Activated B cell treated with CpG ODN at 0.5 μM for 24 hours (primary cell): ENCODE results near the gene CACHD1. TPM values are rescaled to one million over a fixed set of nuclear protein-coding genes. Genes with fewer than 3 reads are reported as not detected.

Experiments
- ATAC-seq: fragments of 200-7000 bp; cut with Tn5 transposase; one replicate; pipeline ENCODE4 v1.10.0; 2021; ENCODE audit warnings: low read depth, mild to moderate bottlenecking, moderate library complexity
- CTCF ChIA-PET: fragments of 350-600 bp; sonication (Branson Sonifier 250); formaldehyde crosslinking; loops from one replicate; lab custom pipeline; 2021; ENCODE audit warnings: antibody characterized with exemption; lab: Charles Lee
- POLR2A ChIA-PET: fragments of 350-600 bp; sonication (Branson Sonifier 250); formaldehyde crosslinking; loops from one replicate; lab custom pipeline; 2021; ENCODE audit warnings: antibody characterized with exemption; lab: Charles Lee
- DNase-seq: peaks from one replicate; pipeline ENCODE4 v3.0.0; 2022
- H3K27ac Mint-ChIP-seq: one replicate; pipeline ENCODE4 v1.8.0; 2020; ENCODE audit warnings: mixed read lengths
- H3K27me3 Mint-ChIP-seq: one replicate; pipeline ENCODE4 v1.8.0; 2021; ENCODE audit warnings: mixed read lengths
- H3K36me3 Mint-ChIP-seq: one replicate; pipeline ENCODE4 v1.8.0; 2021; ENCODE audit warnings: low read depth, mixed read lengths
- H3K4me1 Mint-ChIP-seq: one replicate; pipeline ENCODE4 v1.8.0; 2021; ENCODE audit warnings: mixed read lengths
- H3K4me3 Mint-ChIP-seq: one replicate; pipeline ENCODE4 v1.8.0; 2020; ENCODE audit warnings: mild to moderate bottlenecking, mixed read lengths
- H3K9me3 Mint-ChIP-seq: one replicate; pipeline ENCODE4 v1.8.0; 2020; ENCODE audit warnings: mixed read lengths
- CTCF ChIP-seq: fragments of 200-600 bp; IDR thresholded peaks from one replicate; pipeline ENCODE4 v1.8.0; 2022; ENCODE audit warnings: antibody characterized with exemption, mild to moderate bottlenecking
- intact Hi-C: fragments of 100-400 bp; cut with micrococcal nuclease; formaldehyde crosslinking; loops from one replicate; pipeline ENCODE4 v1.15.1; 2024
- total RNA-seq: library from RNA; stranded (reverse); gene quantifications from 2 replicates; pipeline ENCODE4 v1.2.3, GENCODE V29; 2022

CACHD1 gene
- total RNA-seq, 1 donor from 2014 or later, result 0.22 TPM

GRCh38 chr1:64624218-64624713, 154.3 kb downstream of the CACHD1 start:
- ATAC-seq, result no peak
- H3K27ac Mint-ChIP-seq, result no peak overlapping the region
- intact Hi-C loops, result no loop called here
- H3K4me1 Mint-ChIP-seq, result peaks cover under 1% of the 10 kb centered on the region
- H3K9me3 Mint-ChIP-seq, result no peaks in the 10 kb centered on the region
- POLR2A ChIA-PET, result no interaction called here
- CTCF ChIA-PET, result no interaction called here
- DNase-seq, result no peak
- TF ChIP-seq CTCF, result no peak
- H3K27me3 Mint-ChIP-seq, result peaks cover 4% of the 10 kb centered on the region
- H3K36me3 Mint-ChIP-seq, result no peaks in the 10 kb centered on the region
- no peak overlapping the region for H3K4me3 Mint-ChIP-seq

GRCh38 chr1:64624808-64625207, 154.9 kb downstream of the CACHD1 start:
- DNase-seq, result no peak
- no peak for TF ChIP-seq CTCF
- H3K4me1 Mint-ChIP-seq, result peaks cover 5% of the 10 kb centered on the region
- no peaks in the 10 kb centered on the region for H3K9me3 Mint-ChIP-seq
- ATAC-seq, result no peak
- CTCF ChIA-PET, result no interaction called here
- POLR2A ChIA-PET, result no interaction called here
- H3K4me3 Mint-ChIP-seq, result no peak overlapping the region
- no peaks in the 10 kb centered on the region for H3K36me3 Mint-ChIP-seq
- no peak overlapping the region for H3K27ac Mint-ChIP-seq
- intact Hi-C loops, result no loop called here
- H3K27me3 Mint-ChIP-seq, result peaks cover 4% of the 10 kb centered on the region

GRCh38 chr1:64630611-64631010, 160.7 kb downstream of the CACHD1 start:
- no peak for TF ChIP-seq CTCF
- intact Hi-C loops, result no loop called here
- ATAC-seq (no peak), DNase-seq (no peak)
- Mint-ChIP-seq H3K4me3 (no peak overlapping the region), H3K9me3 (no peaks in the 10 kb centered on the region), H3K27me3 (peaks cover 10% of the 10 kb centered on the region), H3K27ac (no peak overlapping the region), H3K4me1 (peaks cover 17% of the 10 kb centered on the region), H3K36me3 (no peaks in the 10 kb centered on the region)
- CTCF ChIA-PET, result no interaction called here
- POLR2A ChIA-PET, result no interaction called here

GRCh38 chr1:64631346-64632034, 161.6 kb downstream of the CACHD1 start:
- DNase-seq (no peak), ATAC-seq (no peak)
- intact Hi-C loops, result no loop called here
- no peak for TF ChIP-seq CTCF
- ChIA-PET CTCF (no interaction called here), POLR2A (no interaction called here)
- H3K27ac Mint-ChIP-seq, result no peak overlapping the region
- no peak overlapping the region for H3K4me3 Mint-ChIP-seq
- peaks cover 17% of the 10 kb centered on the region for H3K4me1 Mint-ChIP-seq
- H3K36me3 Mint-ChIP-seq, result no peaks in the 10 kb centered on the region
- H3K27me3 Mint-ChIP-seq, result peaks cover 10% of the 10 kb centered on the region
- no peaks in the 10 kb centered on the region for H3K9me3 Mint-ChIP-seq

- ATAC-seq (no peak), DNase-seq (no peak)
- no peak overlapping the region for H3K4me3 Mint-ChIP-seq
- H3K4me1 Mint-ChIP-seq, result peaks cover 17% of the 10 kb centered on the region
- peaks cover 13% of the 10 kb centered on the region for H3K27me3 Mint-ChIP-seq
- intact Hi-C loops, result no loop called here
- no peaks in the 10 kb centered on the region for H3K9me3 Mint-ChIP-seq
- no peaks in the 10 kb centered on the region for H3K36me3 Mint-ChIP-seq
- ChIA-PET CTCF (no interaction called here), POLR2A (no interaction called here)
- no peak for TF ChIP-seq CTCF
- H3K27ac Mint-ChIP-seq, result no peak overlapping the region
Measured at GRCh38 chr1:64632936-64633335, 163.0 kb downstream of the CACHD1 start.
